ENCODE measurements around the gene P2RY2.

The P2RY2 gene

DNA sequence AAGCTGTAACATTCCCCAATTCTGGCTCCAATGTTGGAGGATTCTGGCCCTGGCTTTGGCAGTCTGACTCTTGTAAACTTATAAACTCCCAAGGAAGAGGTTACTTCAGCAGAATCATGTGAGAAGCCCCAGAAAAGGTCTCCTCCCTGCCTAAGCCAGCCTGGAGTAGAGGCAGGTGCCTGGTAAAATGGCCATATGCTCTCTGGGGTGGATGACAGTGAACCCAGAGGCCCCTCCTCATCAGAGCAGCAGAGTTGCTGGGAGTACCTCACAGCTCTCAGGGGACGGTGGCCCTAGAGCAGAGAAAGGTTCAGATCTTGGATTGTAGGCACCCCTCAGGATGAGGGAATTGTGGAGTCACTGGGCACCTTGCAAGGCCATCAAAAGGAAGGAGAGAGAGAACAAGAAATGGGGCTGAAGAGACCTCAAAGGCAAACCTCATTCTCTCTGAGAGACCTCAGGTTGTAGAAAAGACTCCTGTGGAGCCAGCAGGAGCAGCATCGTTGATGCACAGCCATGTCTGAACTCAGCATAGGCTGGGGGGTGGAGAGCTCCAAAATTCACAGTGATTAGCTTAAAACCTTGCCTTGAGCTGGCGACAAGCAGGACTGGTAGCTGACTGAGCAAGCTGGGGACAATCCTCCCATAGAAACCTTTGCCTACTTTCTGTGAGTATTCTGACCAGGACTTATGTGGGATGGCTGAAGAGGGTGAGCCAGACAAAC, 49.2 kb downstream of the P2RY2 start:
- Histone ChIP-seq H3K9me3 (no peaks in the 10 kb centered on the region), H3K4me1 (peaks cover 43% of the 10 kb centered on the region), H3K36me3 (no peaks in the 10 kb centered on the region), H3K4me3 (ENCODE audit: low read depth, low read length) (no peak overlapping the region), H3K27me3 (no peaks in the 10 kb centered on the region)
- DNase-seq, result no peak
- TF ChIP-seq, protein P1, sequence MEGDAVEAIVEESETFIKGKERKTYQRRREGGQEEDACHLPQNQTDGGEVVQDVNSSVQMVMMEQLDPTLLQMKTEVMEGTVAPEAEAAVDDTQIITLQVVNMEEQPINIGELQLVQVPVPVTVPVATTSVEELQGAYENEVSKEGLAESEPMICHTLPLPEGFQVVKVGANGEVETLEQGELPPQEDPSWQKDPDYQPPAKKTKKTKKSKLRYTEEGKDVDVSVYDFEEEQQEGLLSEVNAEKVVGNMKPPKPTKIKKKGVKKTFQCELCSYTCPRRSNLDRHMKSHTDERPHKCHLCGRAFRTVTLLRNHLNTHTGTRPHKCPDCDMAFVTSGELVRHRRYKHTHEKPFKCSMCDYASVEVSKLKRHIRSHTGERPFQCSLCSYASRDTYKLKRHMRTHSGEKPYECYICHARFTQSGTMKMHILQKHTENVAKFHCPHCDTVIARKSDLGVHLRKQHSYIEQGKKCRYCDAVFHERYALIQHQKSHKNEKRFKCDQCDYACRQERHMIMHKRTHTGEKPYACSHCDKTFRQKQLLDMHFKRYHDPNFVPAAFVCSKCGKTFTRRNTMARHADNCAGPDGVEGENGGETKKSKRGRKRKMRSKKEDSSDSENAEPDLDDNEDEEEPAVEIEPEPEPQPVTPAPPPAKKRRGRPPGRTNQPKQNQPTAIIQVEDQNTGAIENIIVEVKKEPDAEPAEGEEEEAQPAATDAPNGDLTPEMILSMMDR (IDR thresholded peaks at IDR 0.05; ENCODE audit: low read depth, low read length), result no peak

DNA sequence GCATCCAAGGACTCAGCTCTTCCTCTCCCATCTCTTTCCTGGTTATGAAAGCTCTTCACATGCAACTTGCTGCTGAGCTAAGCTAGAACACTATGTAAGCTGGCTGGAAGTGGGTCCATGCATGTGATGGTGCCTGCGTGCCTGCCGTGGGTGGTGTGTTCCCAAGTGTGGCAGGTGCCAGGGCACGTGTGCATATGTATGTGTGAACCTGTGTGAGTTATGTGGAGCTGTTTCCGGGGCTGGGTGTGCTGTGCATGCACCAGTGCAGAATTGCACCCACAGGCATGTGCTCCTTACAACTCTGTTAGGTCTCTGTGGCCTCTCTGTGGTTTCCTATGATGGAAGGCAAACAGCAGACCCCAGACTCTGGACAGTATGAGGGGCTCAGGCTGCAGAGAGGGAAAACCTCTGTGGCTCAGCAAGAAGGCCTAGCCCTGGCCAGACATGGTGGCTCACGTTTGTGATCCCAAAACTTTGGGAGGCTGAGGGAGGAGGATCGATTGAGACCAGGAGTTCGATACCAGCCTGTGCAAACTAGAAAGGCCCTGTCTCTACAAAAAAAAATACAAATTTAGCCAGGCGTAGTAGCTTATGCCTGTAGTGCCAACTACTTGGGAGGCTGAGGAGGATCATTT, 49.9 kb downstream of the P2RY2 start:
- H3K27me3 ChIP-seq, result no peaks in the 10 kb centered on the region
- TF ChIP-seq, protein P1 (IDR thresholded peaks at IDR 0.05; ENCODE audit: low read depth, low read length), result no peak
- no peaks in the 10 kb centered on the region for H3K36me3 ChIP-seq
- no peaks in the 10 kb centered on the region for H3K9me3 ChIP-seq
- no peak overlapping the region for H3K4me3 ChIP-seq (ENCODE audit: low read depth, low read length)
- DNase-seq, result no peak
- H3K4me1 ChIP-seq, result peaks cover 43% of the 10 kb centered on the region

DNA sequence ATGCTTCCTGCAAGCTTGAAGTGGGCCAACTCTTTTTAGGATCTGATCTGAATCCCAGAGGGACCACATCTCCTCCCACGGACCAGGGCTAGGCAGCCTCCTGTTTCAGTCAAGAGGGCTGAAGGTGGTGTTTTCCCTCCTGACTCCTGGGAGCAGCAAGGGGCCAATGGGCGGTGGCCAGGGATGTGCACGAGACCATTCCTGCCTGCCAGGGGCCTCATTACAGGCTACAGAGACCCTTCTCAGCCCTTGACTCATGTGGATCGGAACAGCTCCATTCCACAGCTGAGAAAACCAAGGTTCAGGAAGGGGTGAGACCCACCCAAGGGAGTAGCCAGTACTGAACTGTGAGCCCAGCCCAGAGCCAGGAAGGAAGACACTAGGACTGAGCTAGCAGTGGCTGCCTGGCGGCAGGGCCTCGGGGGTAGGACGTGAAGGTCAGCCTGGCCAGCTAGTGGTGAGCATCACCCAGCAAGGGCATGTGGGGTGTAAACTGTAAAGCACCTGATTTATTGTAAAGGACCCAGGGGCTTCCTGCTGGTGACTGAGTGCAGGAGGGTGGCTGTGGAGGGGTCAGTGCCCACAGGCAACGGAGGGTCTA, 50.7 kb downstream of the P2RY2 start:
- no peak for DNase-seq
- no peaks in the 10 kb centered on the region for H3K27me3 ChIP-seq

DNA sequence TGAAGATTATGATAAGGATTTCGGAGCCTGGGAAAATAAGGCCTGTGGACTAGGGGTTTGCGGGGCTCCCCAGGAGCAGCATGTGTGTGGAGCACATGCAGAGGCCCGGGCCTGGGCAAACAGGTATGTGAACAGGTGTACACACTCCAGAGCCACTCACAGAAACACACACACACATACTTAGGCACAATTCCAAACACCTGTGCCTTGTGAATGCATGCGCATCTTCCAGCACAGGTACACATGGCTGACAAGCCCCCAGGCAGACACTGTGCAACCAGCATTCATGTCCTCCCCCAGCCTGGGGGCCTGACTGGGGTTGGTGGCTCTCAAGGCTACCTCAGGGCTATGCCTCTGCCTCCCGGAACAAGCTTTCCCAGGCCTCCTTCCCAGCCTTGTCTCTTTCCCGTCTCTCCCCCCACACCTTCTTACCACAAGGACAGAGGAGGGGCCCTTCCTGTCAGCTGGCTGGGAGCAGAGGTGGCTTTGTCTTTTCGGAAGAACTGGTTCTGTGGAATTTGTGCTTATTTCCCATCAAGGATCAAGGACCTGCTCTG, 51.5 kb downstream of the P2RY2 start:
- Histone ChIP-seq H3K9me3 (no peaks in the 10 kb centered on the region), H3K4me1 (peaks cover 43% of the 10 kb centered on the region), H3K27me3 (no peaks in the 10 kb centered on the region), H3K36me3 (no peaks in the 10 kb centered on the region), H3K4me3 (ENCODE audit: low read depth, low read length) (no peak overlapping the region)
- TF ChIP-seq, protein P1 (IDR thresholded peaks at IDR 0.05; ENCODE audit: low read depth, low read length), result no peak
- DNase-seq, result no peak

More for the DNA sequence above, 50.7 kb downstream of the P2RY2 start:
- H3K9me3 ChIP-seq, result no peaks in the 10 kb centered on the region
- no peak overlapping the region for H3K4me3 ChIP-seq (ENCODE audit: low read depth, low read length)
- no peaks in the 10 kb centered on the region for H3K36me3 ChIP-seq
- TF ChIP-seq, protein P1 (IDR thresholded peaks at IDR 0.05; ENCODE audit: low read depth, low read length), result no peak
- H3K4me1 ChIP-seq, result peaks cover 43% of the 10 kb centered on the region

DNA sequence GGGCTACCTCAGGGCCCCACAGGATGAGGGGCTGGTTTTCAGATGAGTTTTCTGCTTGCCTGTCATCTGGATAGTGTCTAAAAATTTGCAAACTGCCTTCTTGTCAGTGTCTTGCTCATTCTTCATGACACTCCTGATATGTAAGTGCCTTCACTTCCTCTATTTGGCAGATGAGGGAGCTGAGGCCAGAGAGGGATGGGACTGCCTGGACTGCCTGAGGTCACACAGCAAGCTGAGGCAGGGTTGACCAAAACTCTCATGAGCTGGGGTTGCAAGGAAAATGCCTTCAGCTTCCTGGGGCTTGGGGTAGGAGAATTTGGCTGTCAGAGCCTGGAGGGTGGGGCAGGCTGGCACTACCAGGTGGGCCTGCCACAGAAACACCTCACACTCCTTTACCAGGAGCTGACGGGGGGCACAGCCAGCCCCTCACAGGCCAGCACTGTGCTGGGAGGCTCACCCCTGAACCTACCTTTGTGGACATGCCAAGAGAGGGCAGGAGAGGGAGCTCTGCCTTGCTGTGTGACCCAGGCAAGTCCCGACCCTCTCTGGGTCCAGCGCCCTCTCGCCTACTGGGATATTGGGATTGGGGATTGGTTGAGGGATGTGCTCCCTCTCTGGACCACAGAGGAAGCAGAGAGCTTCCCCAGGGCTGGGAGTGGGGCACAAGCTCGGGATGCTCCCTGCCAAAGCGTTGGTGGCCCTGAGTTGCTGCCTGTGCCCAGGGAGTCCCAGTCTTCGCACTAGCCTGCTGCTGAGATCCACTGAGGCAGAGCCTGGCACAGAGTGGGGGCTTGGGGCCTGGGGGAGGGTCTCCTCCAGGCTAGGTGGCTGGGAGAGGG, 52.2 kb downstream of the P2RY2 start:
- Histone ChIP-seq H3K4me3 (ENCODE audit: low read depth, low read length) (peak overlapping the region; percentile 65; the same call in 1 of the 2 replicates), H3K27me3 (no peaks in the 10 kb centered on the region), H3K9me3 (no peaks in the 10 kb centered on the region), H3K4me1 (peaks cover 50% of the 10 kb centered on the region), H3K36me3 (peaks cover 7% of the 10 kb centered on the region)
- no peak for DNase-seq
- TF ChIP-seq, protein P1 (IDR thresholded peaks at IDR 0.05; ENCODE audit: low read depth, low read length), result no peak
